A673 (cell line): ENCODE results near the gene CERKL. TPM values are rescaled to one million over a fixed set of nuclear protein-coding genes. Genes with fewer than 3 reads are reported as not detected.
A peak's percentile ranks its signal among the peaks of the same experiment; 100 is the strongest.

Source experiments
- BruUV-seq: library from RNA; stranded (reverse); fragments of 400-500 nt; replicated peaks from 2 replicates; lab custom pipeline; 2021; lab: Mats Ljungman, UMichigan
- CTCF ChIA-PET: fragments of 300-600 bp; sonication (Branson Sonifier 250); formaldehyde crosslinking; loops from one replicate; lab custom pipeline; 2022; ENCODE audit warnings: antibody characterized with exemption; lab: Charles Lee
- POLR2A ChIA-PET: fragments of 300-600 bp; sonication (Branson Sonifier 250); formaldehyde crosslinking; loops from one replicate; lab custom pipeline; 2022; ENCODE audit warnings: antibody characterized with exemption; ENCODE audit not compliant: low non-redundant PET; lab: Charles Lee
- DNase-seq: peaks from one replicate; pipeline ENCODE4 v3.0.0-alpha.2; 2015; ENCODE audit warnings: low spot score
- H3K27ac ChIP-seq: fragments of 200-600 bp; sonication (generic); 2 replicates; pipeline ENCODE4 v1.5.1; 2016; ENCODE audit warnings: mixed run types, low read depth, mild to moderate bottlenecking, mixed read lengths, antibody characterized with exemption, low read length; ENCODE audit not compliant: poor library complexity, severe bottlenecking
- H3K27me3 ChIP-seq: fragments of 200-600 bp; sonication (generic); replicated peaks from 2 replicates; pipeline ENCODE4 v1.6.1; 2017; ENCODE audit warnings: mixed run types, low read depth, mild to moderate bottlenecking, mixed read lengths, antibody characterized with exemption, low read length; ENCODE audit not compliant: insufficient read depth, poor library complexity
- H3K36me3 ChIP-seq: fragments of 200-600 bp; sonication (generic); 2 replicates; pipeline ENCODE4 v1.6.1; 2016; ENCODE audit warnings: mixed run types, mild to moderate bottlenecking, mixed read lengths, antibody characterized with exemption, low read length; ENCODE audit not compliant: insufficient read depth, poor library complexity, severe bottlenecking
- H3K4me1 ChIP-seq: fragments of 200-600 bp; sonication (generic); 2 replicates; pipeline ENCODE4 v1.6.1; 2017; ENCODE audit warnings: mixed run types, mild to moderate bottlenecking, mixed read lengths, antibody characterized with exemption, low read length; ENCODE audit not compliant: insufficient read depth, poor library complexity, severe bottlenecking
- H3K4me3 ChIP-seq: fragments of 200-600 bp; sonication (generic); 2 replicates; pipeline ENCODE4 v1.5.1; 2016; ENCODE audit warnings: low read depth, mixed run types, mild to moderate bottlenecking, mixed read lengths, low read length; ENCODE audit not compliant: poor library complexity, severe bottlenecking
- H3K9me3 ChIP-seq: fragments of 200-600 bp; sonication (generic); 2 replicates; pipeline ENCODE4 v1.6.1; 2016; ENCODE audit warnings: mixed run types, low read depth, mild to moderate bottlenecking, mixed read lengths, antibody characterized with exemption, low read length; ENCODE audit not compliant: poor library complexity, severe bottlenecking
- CTCF ChIP-seq: fragments of 300-800, 200-600 bp; sonication (generic); conservative IDR thresholded peaks from 2 replicates; pipeline ENCODE4 v1.5.1; 2017; ENCODE audit warnings: low read depth, mild to moderate bottlenecking, antibody characterized with exemption, low read length, moderate library complexity, mixed read lengths
- EZH2 ChIP-seq: fragments of 200-600 bp; sonication (generic); IDR thresholded peaks from 2 replicates; pipeline ENCODE4 v1.6.1; 2017; ENCODE audit warnings: borderline replicate concordance, low read depth, mild to moderate bottlenecking, mixed read lengths, antibody characterized with exemption, low read length; ENCODE audit not compliant: poor library complexity, severe bottlenecking
- intact Hi-C: fragments of 100-400 bp; cut with micrococcal nuclease; formaldehyde crosslinking; loops from one replicate; pipeline ENCODE4 v1.10.0; 2022; ENCODE audit not compliant: unreplicated experiment
- total RNA-seq: library from RNA; stranded (reverse); gene quantifications from 2 replicates; pipeline ENCODE4 v1.2.3, GENCODE V29; 2021

CERKL gene
- total RNA-seq, 1 experiment from 2014 or later, result 0.75 TPM

GRCh38 chr2:181575024-181575649, 81.8 kb downstream of the CERKL start:
- intact Hi-C loops, result loop anchor here (10.0 kb wide), 3 partner anchors 110 to 1450 kb away; partner anchors contain the start of gene NEUROD1
- Histone ChIP-seq H3K4me1 (peaks cover 13% of the 10 kb centered on the region), H3K4me3 (no peak overlapping the region), H3K9me3 (no peaks in the 10 kb centered on the region), H3K27ac (no peak overlapping the region), H3K27me3 (no peaks in the 10 kb centered on the region), H3K36me3 (no peaks in the 10 kb centered on the region)
- BruUV-seq, result no TSS peak
- no peak for TF ChIP-seq EZH2
- no peak for TF ChIP-seq CTCF
- POLR2A ChIA-PET, result no interaction called here
- peak; percentile 2 for DNase-seq
- CTCF ChIA-PET, result interaction anchor here (1.8 kb wide), 1 partner anchor 140 kb away, joined by 6 read pairs; no protein-coding TSS in a partner anchor

DNA sequence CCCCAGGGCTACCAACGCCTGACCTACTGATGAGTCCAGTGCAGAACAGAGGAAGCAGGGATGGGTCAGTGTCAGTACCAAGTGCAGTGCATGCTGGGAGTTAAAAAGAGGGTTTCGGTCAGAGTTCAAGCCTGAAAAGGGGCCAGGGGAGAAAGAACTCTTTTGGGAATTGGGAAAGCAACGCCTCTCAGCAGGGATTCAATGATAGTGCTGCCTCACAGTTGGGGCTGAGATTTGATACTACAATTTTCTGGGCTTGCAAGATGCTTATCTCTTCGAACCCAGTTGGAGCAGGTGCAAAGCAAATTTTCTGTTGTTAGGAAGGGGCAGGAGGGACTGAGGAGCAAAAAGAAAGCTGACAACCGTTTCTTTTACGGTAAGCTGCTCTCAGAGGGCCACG, 82.6 kb downstream of the CERKL start:
- no peaks in the 10 kb centered on the region for H3K9me3 ChIP-seq
- H3K4me1 ChIP-seq, result peaks cover 13% of the 10 kb centered on the region
- intact Hi-C loops, result loop anchor here (5.0 to 10.0 kb wide), 5 partner anchors 110 to 1450 kb away; partner anchors contain the start of gene NEUROD1
- H3K4me3 ChIP-seq, result no peak overlapping the region
- no peak overlapping the region for H3K27ac ChIP-seq
- DNase-seq, result peak; percentile 21
- H3K36me3 ChIP-seq, result no peaks in the 10 kb centered on the region
- no TSS peak for BruUV-seq
- TF ChIP-seq EZH2 (no peak), CTCF (no peak)
- ChIA-PET CTCF (interaction anchor here (1.8 to 3.7 kb wide), 2 partner anchors 141 kb away, joined by 6 to 28 read pairs; no protein-coding TSS in a partner anchor), POLR2A (no interaction called here)
- H3K27me3 ChIP-seq, result no peaks in the 10 kb centered on the region

DNA sequence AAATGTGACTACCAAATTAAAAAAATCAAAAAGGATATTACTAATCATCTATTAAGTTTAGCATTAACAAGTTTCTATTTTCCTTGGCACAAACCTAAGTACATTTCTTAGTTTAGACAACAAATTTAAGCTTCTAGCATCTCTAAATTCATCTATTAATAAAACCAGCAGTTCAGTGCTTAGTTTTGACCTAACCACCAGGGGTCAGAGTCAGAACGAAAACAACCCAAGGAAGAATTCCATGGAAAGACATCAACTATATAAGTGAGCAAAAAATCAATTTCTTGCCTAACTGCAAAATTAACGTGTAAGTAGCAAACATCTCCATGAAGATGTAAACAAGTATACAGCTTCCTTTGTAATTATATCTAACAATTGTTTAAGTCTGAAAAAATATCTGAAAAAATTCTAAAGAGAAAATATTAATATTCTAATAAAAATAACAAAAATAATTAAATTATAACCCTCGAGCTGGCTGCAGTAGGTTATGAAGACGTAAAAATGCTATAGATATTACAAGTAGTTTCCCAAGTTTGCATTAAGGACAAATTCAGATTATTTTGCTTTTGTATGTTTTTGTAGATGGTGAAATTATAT, 83.7 kb downstream of the CERKL start:
- no peak for TF ChIP-seq EZH2
- TF ChIP-seq CTCF, result peak; percentile 67
- BruUV-seq, result no TSS peak

More for the DNA sequence above, 83.7 kb downstream of the CERKL start:
- intact Hi-C loops, result loop anchor here (2.0 to 10.0 kb wide), 6 partner anchors 112 to 1448 kb away; partner anchors contain the start of gene NEUROD1
- no peak overlapping the region for H3K27ac ChIP-seq
- H3K9me3 ChIP-seq, result no peaks in the 10 kb centered on the region
- CTCF ChIA-PET, result interaction anchor here (3.7 kb wide), 1 partner anchor 142 kb away, joined by 28 read pairs; no protein-coding TSS in a partner anchor
- no peaks in the 10 kb centered on the region for H3K36me3 ChIP-seq
- H3K4me3 ChIP-seq, result no peak overlapping the region
- POLR2A ChIA-PET, result interaction anchor here (0.6 kb wide), 1 partner anchor 230 kb away, joined by 4 read pairs; no protein-coding TSS in a partner anchor
- DNase-seq, result peak; percentile 53
- peaks cover 13% of the 10 kb centered on the region for H3K4me1 ChIP-seq
- H3K27me3 ChIP-seq, result no peaks in the 10 kb centered on the region
